ENCODE measurements around the gene KRT34.

- no peak for TF ChIP-seq CTCF (IDR thresholded peaks at IDR 0.05; ENCODE audit: poor library complexity, severe bottlenecking)
- TF ChIP-seq POLR2AphosphoS5 (IDR thresholded peaks at IDR 0.05): no peak
- TF ChIP-seq EZH2 (IDR thresholded peaks at IDR 0.05; ENCODE audit: borderline replicate concordance, insufficient read depth, low read length, poor library complexity, severe bottlenecking): no peak
- no peak for TF ChIP-seq SMC3 (conservative IDR thresholded peaks at IDR 0.05; ENCODE audit: poor library complexity)
- TF ChIP-seq RAD21 (conservative IDR thresholded peaks at IDR 0.05): no peak
- TF ChIP-seq REST (IDR thresholded peaks at IDR 0.05; ENCODE audit: borderline replicate concordance): no peak
These were observed 11.2 kb upstream of the KRT34 start for GRCh38 chr17:41393294-41393693.
